HG03354 (cell line): ENCODE data around the gene ZNF407.

Source experiments
- ATAC-seq: cut with Tn5 transposase; IDR thresholded peaks from one replicate; pipeline ENCODE4 v1.9.1; 2021; ENCODE audit warnings: mild to moderate bottlenecking; ENCODE audit not compliant: unreplicated experiment, poor library complexity, severe bottlenecking

ZNF407 gene

GRCh38 chr18:74582642-74583041, 15.0 kb upstream of the ZNF407 start:
- no peak for ATAC-seq

GRCh38 chr18:74587441-74587840, 10.2 kb upstream of the ZNF407 start:
- ATAC-seq = no peak

GRCh38 chr18:74589021-74589420, 8.6 kb upstream of the ZNF407 start:
- ATAC-seq = no peak

- no peak for ATAC-seq
Observed at GRCh38 chr18:74589811-74590210, 7.9 kb upstream of the ZNF407 start.

GRCh38 chr18:74590671-74591070, 7.0 kb upstream of the ZNF407 start:
- ATAC-seq = no peak

- no peak for ATAC-seq
Observed at GRCh38 chr18:74595431-74595830, 2.2 kb upstream of the ZNF407 start.

- peak; percentile 45 for ATAC-seq
Observed at GRCh38 chr18:74597034-74597661, 522 bp upstream of the ZNF407 start.

- peak; percentile 69 for ATAC-seq
Observed at GRCh38 chr18:74598350-74599001, 806 bp downstream of the ZNF407 start.

GRCh38 chr18:74604361-74604760, 6.7 kb downstream of the ZNF407 start:
- no peak for ATAC-seq

- ATAC-seq = no peak
Observed at GRCh38 chr18:74604774-74605173, 7.1 kb downstream of the ZNF407 start.

- no peak for ATAC-seq
Observed at GRCh38 chr18:74608681-74609080, 11.0 kb downstream of the ZNF407 start.

- no peak for ATAC-seq
Observed at GRCh38 chr18:74609535-74609934, 11.9 kb downstream of the ZNF407 start.

- no peak for ATAC-seq
Observed at GRCh38 chr18:74610051-74610615, 12.5 kb downstream of the ZNF407 start.

- ATAC-seq = no peak
Observed at GRCh38 chr18:74610860-74611259, 13.2 kb downstream of the ZNF407 start.

GRCh38 chr18:74611765-74612164, 14.1 kb downstream of the ZNF407 start:
- no peak for ATAC-seq

GRCh38 chr18:74613381-74613780, 15.7 kb downstream of the ZNF407 start:
- no peak for ATAC-seq

- ATAC-seq = no peak
Observed at GRCh38 chr18:74616494-74616893, 18.8 kb downstream of the ZNF407 start.

GRCh38 chr18:74617486-74617885, 19.8 kb downstream of the ZNF407 start:
- no peak for ATAC-seq

- no peak for ATAC-seq
Observed at GRCh38 chr18:74622072-74622471, 24.4 kb downstream of the ZNF407 start.

- no peak for ATAC-seq
Observed at GRCh38 chr18:74623047-74623816, 25.6 kb downstream of the ZNF407 start.

- ATAC-seq = no peak
Observed at GRCh38 chr18:74624466-74624865, 26.8 kb downstream of the ZNF407 start.
